ENCODE results near the gene BMERB1.

BMERB1 gene

GRCh38 chr16:15507959-15508627 is 73.7 kb downstream of the BMERB1 start:
- Mint-ChIP-seq H3K4me1 (ENCODE audit: low read depth) (peaks cover 24% of the 10 kb centered on the region), H3K4me3 (no peak overlapping the region), H3K36me3 (ENCODE audit: low read depth) (no peaks in the 10 kb centered on the region), H3K9me3 (no peaks in the 10 kb centered on the region), H3K27me3 (ENCODE audit: low read depth) (no peaks in the 10 kb centered on the region), H3K27ac (no peak overlapping the region)
- no peak for DNase-seq (ENCODE audit: low spot score)

- Mint-ChIP-seq H3K27me3 (ENCODE audit: low read depth) (no peaks in the 10 kb centered on the region), H3K4me1 (ENCODE audit: low read depth) (peaks cover 24% of the 10 kb centered on the region), H3K4me3 (peak overlapping the region; percentile 30), H3K27ac (peak overlapping the region; percentile 90), H3K36me3 (ENCODE audit: low read depth) (no peaks in the 10 kb centered on the region), H3K9me3 (no peaks in the 10 kb centered on the region)
- peak; percentile 27 for DNase-seq (ENCODE audit: low spot score)
Measured at GRCh38 chr16:15509051-15509592, 74.7 kb downstream of the BMERB1 start.

GRCh38 chr16:15509593-15510535 is 75.5 kb downstream of the BMERB1 start:
- DNase-seq (ENCODE audit: low spot score), result peak; percentile 29

GRCh38 chr16:15510992-15511391 is 76.6 kb downstream of the BMERB1 start:
- no peaks in the 10 kb centered on the region for H3K36me3 Mint-ChIP-seq (ENCODE audit: low read depth)
- H3K4me3 Mint-ChIP-seq, result no peak overlapping the region
- H3K4me1 Mint-ChIP-seq (ENCODE audit: low read depth), result peaks cover 24% of the 10 kb centered on the region
- no peaks in the 10 kb centered on the region for H3K27me3 Mint-ChIP-seq (ENCODE audit: low read depth)
- no peak for DNase-seq (ENCODE audit: low spot score)
- H3K27ac Mint-ChIP-seq, result peak overlapping the region; percentile 32
- H3K9me3 Mint-ChIP-seq, result no peaks in the 10 kb centered on the region

More at GRCh38 chr16:15509593-15510535, 75.5 kb downstream of the BMERB1 start:
- Mint-ChIP-seq H3K27ac (peak overlapping the region; percentile 90), H3K4me1 (ENCODE audit: low read depth) (peaks cover 24% of the 10 kb centered on the region), H3K36me3 (ENCODE audit: low read depth) (no peaks in the 10 kb centered on the region), H3K27me3 (ENCODE audit: low read depth) (no peaks in the 10 kb centered on the region), H3K4me3 (peak overlapping the region; percentile 30), H3K9me3 (no peaks in the 10 kb centered on the region)

GRCh38 chr16:15511759-15512487 is 77.5 kb downstream of the BMERB1 start:
- DNase-seq (ENCODE audit: low spot score), result no peak
- H3K4me3 Mint-ChIP-seq, result no peak overlapping the region
- no peaks in the 10 kb centered on the region for H3K9me3 Mint-ChIP-seq
- no peaks in the 10 kb centered on the region for H3K36me3 Mint-ChIP-seq (ENCODE audit: low read depth)
- H3K4me1 Mint-ChIP-seq (ENCODE audit: low read depth), result peaks cover 22% of the 10 kb centered on the region
- no peak overlapping the region for H3K27ac Mint-ChIP-seq
- H3K27me3 Mint-ChIP-seq (ENCODE audit: low read depth), result no peaks in the 10 kb centered on the region

- H3K36me3 Mint-ChIP-seq (ENCODE audit: low read depth), result no peaks in the 10 kb centered on the region
- no peaks in the 10 kb centered on the region for H3K9me3 Mint-ChIP-seq
- no peaks in the 10 kb centered on the region for H3K27me3 Mint-ChIP-seq (ENCODE audit: low read depth)
- H3K27ac Mint-ChIP-seq, result no peak overlapping the region
- H3K4me3 Mint-ChIP-seq, result no peak overlapping the region
- peaks cover 20% of the 10 kb centered on the region for H3K4me1 Mint-ChIP-seq (ENCODE audit: low read depth)
- DNase-seq (ENCODE audit: low spot score), result no peak
Measured at GRCh38 chr16:15513156-15513555, 78.8 kb downstream of the BMERB1 start.

- H3K4me1 Mint-ChIP-seq (ENCODE audit: low read depth), result peaks cover 6% of the 10 kb centered on the region
- no peaks in the 10 kb centered on the region for H3K27me3 Mint-ChIP-seq (ENCODE audit: low read depth)
Measured at GRCh38 chr16:15515992-15516391, 81.6 kb downstream of the BMERB1 start.

GRCh38 chr16:15516609-15517008 is 82.2 kb downstream of the BMERB1 start:
- Mint-ChIP-seq H3K4me3 (no peak overlapping the region), H3K9me3 (no peaks in the 10 kb centered on the region), H3K36me3 (ENCODE audit: low read depth) (no peaks in the 10 kb centered on the region), H3K27me3 (ENCODE audit: low read depth) (no peaks in the 10 kb centered on the region), H3K27ac (no peak overlapping the region), H3K4me1 (ENCODE audit: low read depth) (peaks cover 2% of the 10 kb centered on the region)
- DNase-seq (ENCODE audit: low spot score), result no peak

More at GRCh38 chr16:15515992-15516391, 81.6 kb downstream of the BMERB1 start:
- no peaks in the 10 kb centered on the region for H3K9me3 Mint-ChIP-seq
- H3K4me3 Mint-ChIP-seq, result no peak overlapping the region
- no peaks in the 10 kb centered on the region for H3K36me3 Mint-ChIP-seq (ENCODE audit: low read depth)
- no peak overlapping the region for H3K27ac Mint-ChIP-seq
- DNase-seq (ENCODE audit: low spot score), result no peak

- no peaks in the 10 kb centered on the region for H3K36me3 Mint-ChIP-seq (ENCODE audit: low read depth)
- no peak overlapping the region for H3K27ac Mint-ChIP-seq
- DNase-seq (ENCODE audit: low spot score), result no peak
- no peak overlapping the region for H3K4me3 Mint-ChIP-seq
- H3K9me3 Mint-ChIP-seq, result no peaks in the 10 kb centered on the region
- H3K27me3 Mint-ChIP-seq (ENCODE audit: low read depth), result no peaks in the 10 kb centered on the region
- peaks cover 4% of the 10 kb centered on the region for H3K4me1 Mint-ChIP-seq (ENCODE audit: low read depth)
Measured at GRCh38 chr16:15517743-15518377, 83.5 kb downstream of the BMERB1 start.

- Mint-ChIP-seq H3K9me3 (no peaks in the 10 kb centered on the region), H3K4me3 (no peak overlapping the region), H3K36me3 (ENCODE audit: low read depth) (no peaks in the 10 kb centered on the region), H3K27ac (no peak overlapping the region), H3K4me1 (ENCODE audit: low read depth) (peaks cover 10% of the 10 kb centered on the region), H3K27me3 (ENCODE audit: low read depth) (no peaks in the 10 kb centered on the region)
- no peak for DNase-seq (ENCODE audit: low spot score)
Measured at GRCh38 chr16:15518381-15519351, 84.3 kb downstream of the BMERB1 start.

- H3K9me3 Mint-ChIP-seq, result no peaks in the 10 kb centered on the region
- no peak for DNase-seq (ENCODE audit: low spot score)
- H3K36me3 Mint-ChIP-seq (ENCODE audit: low read depth), result no peaks in the 10 kb centered on the region
- no peak overlapping the region for H3K27ac Mint-ChIP-seq
- no peaks in the 10 kb centered on the region for H3K27me3 Mint-ChIP-seq (ENCODE audit: low read depth)
- H3K4me3 Mint-ChIP-seq, result no peak overlapping the region
- peaks cover 10% of the 10 kb centered on the region for H3K4me1 Mint-ChIP-seq (ENCODE audit: low read depth)
Measured at GRCh38 chr16:15519790-15520189, 85.4 kb downstream of the BMERB1 start.

- Mint-ChIP-seq H3K4me1 (ENCODE audit: low read depth) (peaks cover 10% of the 10 kb centered on the region), H3K9me3 (no peaks in the 10 kb centered on the region), H3K36me3 (ENCODE audit: low read depth) (no peaks in the 10 kb centered on the region), H3K27ac (no peak overlapping the region), H3K4me3 (no peak overlapping the region), H3K27me3 (ENCODE audit: low read depth) (no peaks in the 10 kb centered on the region)
- DNase-seq (ENCODE audit: low spot score), result no peak
Measured at GRCh38 chr16:15521390-15521757, 87.0 kb downstream of the BMERB1 start.

All from T-helper 2 cell treated with Interferon-gamma antibody and Interleukin-4, amounts not matched to agents 5 μg/mL and 100 μg/mL, for 36 hours (primary cell).